Mesothelial cell of epicardium (in vitro differentiated cells): ENCODE results near the gene ARRDC3. TPM values are rescaled to one million over a fixed set of nuclear protein-coding genes. Genes with fewer than 3 reads are reported as not detected.

ENCODE experiments used
- DNase-seq, 2 experiments: peaks; one replicate each; pipeline ENCODE4 v3.0.0; 2021; ENCODE audit warnings: low spot score in 2 of 2; ENCODE audit not compliant: unreplicated experiment in 2 of 2
- H3K27ac Mint-ChIP-seq: 2 replicates; pipeline ENCODE4 v1.8.0; 2021; ENCODE audit warnings: mixed read lengths
- H3K27me3 Mint-ChIP-seq: 2 replicates; pipeline ENCODE4 v1.8.0; 2021; ENCODE audit warnings: low read depth, mixed read lengths
- H3K36me3 Mint-ChIP-seq: 2 replicates; pipeline ENCODE4 v1.8.0; 2021; ENCODE audit warnings: mixed read lengths
- H3K4me1 Mint-ChIP-seq: 2 replicates; pipeline ENCODE4 v1.8.0; 2021; ENCODE audit warnings: mixed read lengths
- H3K4me3 Mint-ChIP-seq: 2 replicates; pipeline ENCODE4 v1.8.0; 2021; ENCODE audit warnings: mild to moderate bottlenecking, moderate library complexity, mixed read lengths
- H3K9me3 Mint-ChIP-seq: 2 replicates; pipeline ENCODE4 v1.8.0; 2021; ENCODE audit warnings: mixed read lengths
- CTCF ChIP-seq: fragments of 200-600 bp; sonication (generic); IDR thresholded peaks from one replicate; pipeline ENCODE4 v1.5.0; 2021; ENCODE audit warnings: antibody characterized with exemption; ENCODE audit not compliant: unreplicated experiment
- total RNA-seq: library from RNA; stranded (reverse); gene quantifications from 3 replicates; pipeline ENCODE4 v1.2.1, GENCODE V29; 2021

ARRDC3 gene
- total RNA-seq, 1 donor from 2014 or later = 49.9 TPM

DNA sequence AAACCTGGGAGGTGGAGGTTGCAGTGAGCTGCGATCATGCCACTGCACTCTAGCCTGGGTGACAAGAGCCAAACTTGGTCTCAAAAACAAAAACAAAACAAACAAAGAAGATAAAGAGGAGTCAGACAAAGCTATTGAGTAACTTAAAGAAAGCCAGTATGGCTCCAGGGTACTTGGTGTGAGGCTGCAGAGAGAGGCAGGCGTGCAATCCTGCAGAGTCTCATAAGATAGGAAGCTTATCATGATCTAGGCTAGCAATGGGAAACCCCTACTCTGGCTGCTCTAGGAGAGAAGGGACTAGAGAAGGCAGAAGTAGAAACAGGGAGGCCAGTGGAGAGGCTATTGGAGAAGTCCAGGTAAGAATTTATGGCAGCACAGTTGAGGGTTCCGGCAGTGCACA, 42.0 kb downstream of the ARRDC3 start:
- no peak overlapping the region for H3K4me3 Mint-ChIP-seq
- no peaks in the 10 kb centered on the region for H3K36me3 Mint-ChIP-seq
- no peak for DNase-seq
- H3K9me3 Mint-ChIP-seq = peaks cover 6% of the 10 kb centered on the region
- no peaks in the 10 kb centered on the region for H3K27me3 Mint-ChIP-seq
- TF ChIP-seq CTCF = no peak
- H3K27ac Mint-ChIP-seq = no peak overlapping the region
- no peaks in the 10 kb centered on the region for H3K4me1 Mint-ChIP-seq

DNA sequence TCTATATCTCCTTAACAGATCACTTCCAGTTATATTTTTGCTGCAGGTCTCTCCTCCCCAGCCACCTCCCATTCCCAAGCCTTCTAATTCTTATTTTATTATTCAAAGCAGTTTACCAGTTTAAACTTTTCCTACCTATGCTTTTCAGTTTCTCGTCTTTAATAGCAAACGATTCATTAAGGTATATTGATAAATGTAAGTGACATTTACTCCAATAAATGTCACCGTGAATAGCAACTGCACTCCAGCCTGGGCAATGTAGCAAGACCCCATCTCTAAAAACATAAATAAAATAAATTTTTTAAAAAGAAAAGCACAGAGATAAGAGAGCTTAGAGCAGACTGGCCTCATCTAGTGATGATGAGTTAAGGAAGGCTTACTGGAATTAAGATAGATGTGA, 42.6 kb downstream of the ARRDC3 start:
- Mint-ChIP-seq H3K27me3 (no peaks in the 10 kb centered on the region), H3K36me3 (no peaks in the 10 kb centered on the region), H3K9me3 (peaks cover 6% of the 10 kb centered on the region)

GRCh38 chr5:91339063-91339705, 43.9 kb downstream of the ARRDC3 start:
- Mint-ChIP-seq H3K4me3 (no peak overlapping the region), H3K9me3 (peaks cover 6% of the 10 kb centered on the region), H3K36me3 (no peaks in the 10 kb centered on the region), H3K4me1 (no peaks in the 10 kb centered on the region), H3K27ac (no peak overlapping the region), H3K27me3 (no peaks in the 10 kb centered on the region)
- no peak for TF ChIP-seq CTCF
- DNase-seq = no peak

More for the DNA sequence above, 42.6 kb downstream of the ARRDC3 start:
- Mint-ChIP-seq H3K4me3 (no peak overlapping the region), H3K27ac (no peak overlapping the region), H3K4me1 (no peaks in the 10 kb centered on the region)
- TF ChIP-seq CTCF = no peak
- no peak for DNase-seq

GRCh38 chr5:91332267-91333045, 50.7 kb downstream of the ARRDC3 start:
- Mint-ChIP-seq H3K4me1 (peaks cover 11% of the 10 kb centered on the region), H3K27me3 (no peaks in the 10 kb centered on the region), H3K36me3 (no peaks in the 10 kb centered on the region), H3K27ac (no peak overlapping the region), H3K4me3 (no peak overlapping the region), H3K9me3 (no peaks in the 10 kb centered on the region)
- no peak for DNase-seq
- no peak for TF ChIP-seq CTCF

GRCh38 chr5:91331705-91332104, 51.4 kb downstream of the ARRDC3 start:
- peaks cover 11% of the 10 kb centered on the region for H3K4me1 Mint-ChIP-seq
- H3K27me3 Mint-ChIP-seq = no peaks in the 10 kb centered on the region
- no peak overlapping the region for H3K27ac Mint-ChIP-seq
- no peak overlapping the region for H3K4me3 Mint-ChIP-seq
- TF ChIP-seq CTCF = no peak
- DNase-seq = no peak
- H3K9me3 Mint-ChIP-seq = no peaks in the 10 kb centered on the region
- no peaks in the 10 kb centered on the region for H3K36me3 Mint-ChIP-seq
